Eye (tissue), 1 donor: Measurements from ENCODE around the gene PIK3CD.
"Not testable (repeated sequence)": the region's sequence is repeated elsewhere in the genome, so short reads cannot be mapped to it uniquely, and the experiment has no call there.

ENCODE experiments used
- DNase-seq: peaks from one replicate; pipeline ENCODE4 v3.0.0-alpha.2; 2015

The PIK3CD gene

DNA sequence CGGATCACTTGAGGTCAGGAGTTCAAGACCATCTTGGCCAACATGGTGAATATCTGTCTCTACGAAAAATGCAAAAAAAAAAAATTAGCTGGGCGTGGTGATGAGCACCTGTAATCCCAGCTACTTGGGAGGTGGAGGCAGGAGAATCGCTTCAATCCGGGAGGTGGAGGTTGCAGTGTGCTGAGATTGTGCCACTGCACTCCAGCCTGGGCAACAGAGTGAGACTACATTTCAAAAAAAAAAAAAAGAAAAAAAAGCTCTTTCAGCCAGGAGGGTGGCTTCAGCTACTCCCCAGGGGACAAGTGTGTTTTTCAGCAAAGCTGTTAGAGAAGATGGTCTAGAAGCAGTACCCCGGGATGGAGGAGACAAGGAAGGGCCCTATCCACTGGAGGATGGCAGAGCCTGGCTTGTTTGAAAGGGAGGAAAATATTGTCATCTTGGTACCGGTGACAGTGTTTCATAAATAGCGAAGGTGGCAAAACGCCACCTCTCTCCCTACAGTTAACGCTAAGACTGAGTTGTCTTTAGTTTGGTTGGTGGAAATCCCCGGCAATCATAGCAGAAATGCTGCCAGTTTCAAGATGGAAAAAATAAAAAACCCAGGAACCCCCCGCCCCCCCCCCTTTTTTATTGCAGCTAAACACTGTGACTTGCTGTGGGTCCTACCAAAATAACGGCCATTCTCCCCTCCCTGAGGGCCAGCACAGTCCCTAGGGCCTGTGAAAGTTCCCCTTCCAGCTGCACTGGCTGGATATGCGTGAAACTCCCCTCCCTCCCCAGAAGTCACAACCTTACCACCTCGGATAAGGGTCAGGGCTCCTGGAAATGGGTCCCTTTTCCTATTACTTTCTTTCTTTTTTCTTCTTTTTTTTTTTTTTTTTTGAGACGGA lies 3.5 kb downstream of the PIK3CD start:
- DNase-seq: no peak

DNA sequence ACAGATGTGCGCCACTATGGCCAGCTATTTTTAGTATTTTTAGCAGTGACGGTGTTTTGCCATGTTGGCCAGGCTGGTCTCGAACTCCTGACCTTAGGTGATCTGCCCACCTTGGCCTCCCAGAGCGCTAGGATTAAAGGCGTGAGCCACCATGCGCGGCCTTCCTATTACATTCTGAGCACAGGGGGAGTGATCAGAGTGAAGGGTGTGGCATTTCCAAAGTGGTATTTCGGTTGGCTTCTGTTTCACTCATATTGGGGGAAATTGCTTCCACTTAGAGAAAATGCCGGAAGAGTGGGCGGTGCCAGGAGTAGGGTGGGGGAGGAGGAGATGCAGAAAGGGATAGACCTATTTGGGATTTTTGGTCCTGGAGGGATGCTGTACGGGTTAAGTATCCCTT lies 4.3 kb downstream of the PIK3CD start:
- DNase-seq: no peak

DNA sequence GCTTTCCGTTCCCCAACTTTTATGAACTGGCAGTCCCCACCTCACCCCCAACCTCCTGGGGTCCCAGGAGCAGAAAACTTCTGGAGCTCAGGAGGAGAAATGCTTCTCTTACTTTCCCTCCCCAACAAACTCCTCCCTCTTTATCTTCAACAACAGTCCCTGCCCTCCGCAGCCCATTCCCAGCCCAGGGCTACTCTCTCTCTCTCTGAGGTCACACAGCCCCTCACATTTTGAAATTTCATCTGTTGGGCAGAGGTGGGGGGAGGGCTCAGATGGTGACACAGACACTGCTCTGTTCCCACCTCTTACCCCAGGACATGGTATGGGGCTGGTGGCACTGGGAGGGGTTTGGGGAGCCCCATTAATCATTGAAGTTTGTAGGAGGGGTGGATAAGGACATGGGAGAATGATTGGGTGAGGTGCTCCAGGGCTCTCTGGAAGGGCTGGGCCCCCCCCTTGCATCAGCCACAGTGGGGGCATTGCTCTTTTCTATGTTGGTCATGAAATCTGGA lies 6.0 kb downstream of the PIK3CD start:
- DNase-seq: no peak

DNA sequence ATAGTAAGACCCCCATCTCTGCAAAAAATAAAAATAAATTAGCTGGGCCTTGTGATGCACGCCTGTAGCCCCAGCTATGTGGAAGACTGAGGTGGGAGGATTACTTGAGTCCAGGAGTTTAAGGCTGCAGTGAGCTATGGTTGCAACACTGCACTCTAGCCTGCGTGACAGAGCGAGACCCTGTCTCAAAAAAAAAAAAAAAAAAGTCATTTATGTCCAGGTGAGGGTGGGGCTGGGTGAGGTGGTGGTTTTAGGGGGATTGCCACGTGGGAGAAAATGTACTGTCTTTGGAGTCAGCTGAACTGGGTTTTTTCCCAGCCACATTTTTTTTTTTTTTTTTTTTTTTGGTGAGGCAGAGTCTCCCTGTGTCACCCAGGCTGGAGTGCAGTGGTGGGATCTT lies 6.7 kb downstream of the PIK3CD start:
- DNase-seq: no peak

DNA sequence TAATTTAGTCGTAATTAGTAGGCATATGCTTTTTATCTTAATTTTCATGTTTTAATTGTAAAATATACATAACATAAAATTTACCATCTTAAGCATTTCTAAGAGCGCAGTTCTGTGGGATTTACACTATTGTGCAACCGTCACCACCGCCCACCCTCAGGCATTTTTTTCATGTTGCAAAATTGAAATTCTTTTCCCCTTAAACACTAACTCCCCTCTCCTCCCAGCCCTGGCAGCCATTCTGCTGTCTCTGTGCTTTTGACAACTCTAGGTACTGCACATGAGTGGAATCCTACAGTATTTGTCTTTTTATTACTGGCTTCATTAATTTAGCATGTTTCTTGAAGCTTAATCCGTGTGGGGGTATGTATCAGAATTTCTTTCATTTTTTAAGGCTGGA lies 7.8 kb downstream of the PIK3CD start:
- DNase-seq: no peak

DNA sequence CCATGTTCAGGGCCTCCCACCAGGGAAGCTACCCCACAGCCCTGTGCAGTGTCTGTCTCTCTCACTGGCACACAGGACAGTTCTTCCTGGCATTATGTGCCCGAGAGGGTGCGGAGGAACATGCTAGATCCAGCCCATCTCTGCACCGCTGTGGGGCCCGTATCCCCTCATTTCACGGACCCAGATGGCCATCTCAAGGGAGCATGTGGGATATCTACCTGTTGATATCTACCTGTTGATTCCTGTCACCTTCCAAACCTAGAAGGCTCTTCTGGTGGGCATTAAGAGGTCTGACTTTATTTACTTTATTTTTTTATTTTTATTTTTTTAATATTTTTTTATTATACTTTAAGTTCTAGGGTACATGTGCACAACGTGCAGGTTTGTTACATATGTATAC lies 11.7 kb downstream of the PIK3CD start:
- DNase-seq: no peak

DNA sequence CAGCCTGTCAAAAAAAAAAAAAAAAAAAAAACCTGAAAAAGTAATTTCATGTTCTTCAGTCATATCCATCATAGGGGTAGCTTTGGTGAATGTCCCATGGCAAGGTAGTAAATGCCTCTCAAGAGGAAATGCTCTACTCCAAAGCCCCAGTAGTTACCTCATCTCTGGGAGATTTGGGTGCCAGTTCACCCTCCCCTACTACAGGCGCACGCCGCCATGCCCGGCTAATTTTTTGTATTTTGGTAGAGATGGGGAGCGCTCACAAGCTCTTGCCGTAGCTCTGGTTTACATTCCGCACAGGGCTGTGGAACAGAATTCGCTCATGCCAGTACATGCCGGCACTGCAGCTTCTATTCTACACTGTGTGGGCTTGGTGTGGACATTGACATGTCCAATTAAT lies 13.7 kb downstream of the PIK3CD start:
- no peak for DNase-seq

DNA sequence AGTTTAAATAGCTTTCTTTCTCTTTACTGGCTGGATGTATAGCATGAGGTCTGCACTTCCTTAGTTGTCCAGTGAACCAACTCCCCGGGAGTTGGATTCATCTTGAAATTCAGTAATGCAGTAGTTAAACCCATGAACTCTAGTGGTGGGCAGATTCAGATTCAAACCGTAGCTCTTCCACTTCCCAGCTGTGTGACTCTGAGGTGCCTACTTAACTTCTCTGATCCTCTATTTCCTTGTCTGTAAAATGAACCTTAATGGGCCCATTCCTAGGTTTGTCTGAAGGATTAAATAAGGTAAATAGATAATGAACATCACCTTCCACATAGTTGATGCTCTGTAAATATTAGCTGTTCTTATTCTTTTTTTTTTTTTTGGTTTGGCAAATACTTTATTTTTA lies 16.5 kb downstream of the PIK3CD start:
- no peak for DNase-seq

DNA sequence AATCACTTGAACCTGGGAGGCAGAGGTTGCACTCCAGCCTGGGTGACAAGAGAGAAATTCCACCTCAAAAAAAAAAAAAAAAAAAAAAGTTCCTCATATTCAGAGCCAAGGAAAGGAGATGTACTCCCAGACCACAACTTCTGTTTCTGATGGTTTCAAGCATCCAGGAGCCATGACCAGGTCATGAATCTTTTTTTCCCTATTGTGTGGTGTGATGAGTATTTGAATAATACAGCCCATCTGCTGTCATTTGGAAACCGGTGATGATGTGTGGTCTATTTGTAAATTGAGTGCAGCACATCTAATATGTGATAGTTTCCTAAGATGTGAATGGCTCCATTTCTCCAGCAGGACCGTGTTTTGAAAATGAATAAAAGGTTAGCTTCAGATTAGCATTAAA lies 18.6 kb downstream of the PIK3CD start:
- DNase-seq: no peak

DNA sequence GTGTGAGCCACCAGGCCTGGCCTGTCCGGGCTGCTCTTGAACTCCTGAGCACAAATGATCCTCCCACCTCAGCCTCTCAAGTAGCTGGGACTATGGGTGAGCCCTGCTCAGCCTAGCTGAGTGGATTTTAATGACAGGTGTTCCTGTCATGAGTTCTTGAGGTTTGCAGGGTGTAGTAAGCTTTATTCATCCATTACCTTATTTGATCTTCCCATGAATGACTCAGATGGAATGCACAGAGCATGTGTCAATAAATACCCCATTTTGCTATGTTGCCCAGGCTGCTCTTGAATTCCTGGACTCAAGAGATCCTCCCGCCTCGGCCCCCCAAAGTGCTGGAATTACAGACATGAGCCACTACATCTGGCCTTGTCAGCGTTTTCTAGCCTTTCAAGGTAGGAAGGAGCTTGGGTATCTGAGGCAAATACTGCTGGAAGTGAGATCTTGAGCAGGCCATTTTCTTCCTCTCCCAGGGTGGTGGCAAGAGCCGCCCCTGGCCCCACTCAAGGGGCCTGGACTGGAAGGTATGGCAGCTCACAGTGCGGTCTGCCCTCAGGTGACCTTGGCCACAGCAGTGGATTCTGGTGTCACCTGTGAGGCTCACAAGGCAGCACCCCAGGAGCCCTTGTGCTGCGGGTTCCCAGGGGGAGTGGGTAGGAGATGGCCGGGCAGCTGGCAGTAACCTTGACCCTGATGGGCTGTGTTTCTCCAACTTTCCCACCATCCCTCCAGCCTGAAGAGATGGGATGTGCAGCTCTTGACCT lies 20.0 kb downstream of the PIK3CD start:
- DNase-seq: no peak

DNA sequence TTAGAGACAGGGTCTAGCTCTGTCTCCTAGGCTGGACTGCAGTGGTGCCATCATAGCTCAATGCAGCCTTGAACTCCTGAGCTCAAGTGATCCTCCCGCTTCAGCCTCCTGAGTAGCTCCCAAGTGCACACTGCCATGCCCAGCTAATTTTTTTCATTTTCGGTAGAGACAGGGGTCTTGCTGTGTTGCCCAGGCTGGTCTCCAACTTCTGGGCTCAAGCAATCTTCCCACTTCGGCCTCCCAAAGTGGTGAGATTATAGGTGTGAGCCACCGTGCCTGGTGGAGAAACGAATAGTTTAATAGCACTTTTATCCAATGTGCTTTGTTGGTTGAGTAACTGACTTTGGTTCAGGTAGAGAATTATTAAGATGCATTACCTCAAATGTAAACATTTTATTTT lies 20.9 kb downstream of the PIK3CD start:
- no peak for DNase-seq

DNA sequence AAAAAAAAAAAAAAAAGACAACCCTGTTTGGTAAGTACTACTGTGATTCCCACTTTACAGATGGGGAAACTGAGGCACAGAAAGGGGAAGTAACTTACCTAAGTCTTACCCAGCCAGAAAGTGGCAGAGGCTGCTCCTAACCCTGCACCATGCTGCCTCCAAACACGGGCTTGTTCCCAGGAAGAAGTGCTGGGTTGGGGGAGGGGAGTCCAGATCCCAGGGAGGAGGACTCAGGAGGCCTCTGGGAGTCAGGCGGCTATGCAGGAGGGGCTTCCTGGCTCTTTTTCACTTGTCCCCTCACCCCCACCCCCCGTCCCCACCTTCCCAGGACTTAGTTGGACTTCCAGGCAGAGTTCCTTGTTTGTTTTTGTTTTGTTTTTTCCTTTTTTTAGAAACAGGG lies 23.9 kb downstream of the PIK3CD start:
- no peak for DNase-seq

DNA sequence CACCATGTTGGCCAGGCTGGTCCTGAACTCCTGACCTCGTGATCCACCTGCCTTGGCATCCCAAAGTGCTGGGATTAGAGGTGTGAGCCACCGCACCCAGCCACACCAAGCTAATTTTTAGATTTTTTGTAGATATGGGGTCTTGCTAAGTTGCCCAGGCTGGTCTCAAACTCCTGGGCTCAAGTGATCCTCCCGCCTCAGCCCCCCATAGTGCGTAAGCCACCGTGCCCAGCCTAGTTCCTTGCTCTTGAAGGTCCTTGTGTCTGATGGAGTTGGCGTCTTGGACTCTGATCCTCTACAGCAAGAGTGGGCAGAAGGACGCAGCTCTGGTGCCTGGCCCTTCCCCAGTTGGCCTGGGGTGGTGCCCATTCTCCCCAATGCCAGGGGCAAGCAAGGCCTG lies 24.6 kb downstream of the PIK3CD start:
- not testable (repeated sequence) for DNase-seq

DNA sequence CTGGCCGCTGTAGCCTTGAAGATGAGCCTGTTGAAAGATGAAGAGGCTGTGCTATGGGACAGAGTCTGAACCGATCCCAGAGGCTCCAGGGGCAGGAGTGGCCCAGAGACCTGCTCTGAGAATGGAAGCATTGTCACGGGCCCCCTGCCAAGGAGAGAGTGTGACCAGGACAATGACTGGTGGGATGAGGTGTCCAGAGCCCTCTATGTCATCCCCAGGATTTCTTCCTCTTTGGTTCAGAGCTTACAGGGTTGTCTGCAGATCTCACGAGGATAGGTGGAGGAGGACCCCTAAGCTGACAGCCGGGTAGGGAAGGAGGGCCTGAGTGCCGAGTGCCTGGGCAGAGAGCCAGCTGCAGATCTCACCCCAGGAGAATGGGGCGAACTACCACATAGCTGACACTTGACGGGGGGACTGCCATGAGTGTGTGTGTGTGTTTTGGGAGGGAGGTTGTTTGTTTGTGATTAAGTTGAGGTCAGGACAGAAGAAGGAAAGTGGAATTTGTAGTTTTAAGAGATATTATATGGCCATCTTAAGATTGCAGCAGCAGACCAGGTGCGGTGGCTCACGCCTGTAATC lies 25.4 kb downstream of the PIK3CD start:
- no peak for DNase-seq

DNA sequence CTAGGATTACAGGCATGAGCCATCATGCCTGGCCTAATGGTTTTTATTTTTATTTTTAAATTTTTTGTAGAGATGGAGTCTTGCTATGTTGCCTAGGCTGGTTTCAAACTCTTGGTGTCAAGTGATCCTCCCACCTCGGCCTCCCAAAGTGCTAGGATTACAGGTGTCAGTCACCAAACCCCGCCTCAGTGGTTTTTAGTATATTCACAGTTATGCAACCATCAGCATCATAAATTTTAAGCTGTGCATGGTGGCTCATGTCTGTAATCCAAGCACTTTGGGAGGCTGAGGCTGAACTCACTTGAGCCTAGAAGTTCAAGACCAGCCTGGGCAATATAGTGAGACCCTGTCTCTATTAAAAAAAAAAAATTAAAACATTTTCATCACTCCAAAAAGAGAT lies 28.6 kb downstream of the PIK3CD start:
- DNase-seq: no peak

DNA sequence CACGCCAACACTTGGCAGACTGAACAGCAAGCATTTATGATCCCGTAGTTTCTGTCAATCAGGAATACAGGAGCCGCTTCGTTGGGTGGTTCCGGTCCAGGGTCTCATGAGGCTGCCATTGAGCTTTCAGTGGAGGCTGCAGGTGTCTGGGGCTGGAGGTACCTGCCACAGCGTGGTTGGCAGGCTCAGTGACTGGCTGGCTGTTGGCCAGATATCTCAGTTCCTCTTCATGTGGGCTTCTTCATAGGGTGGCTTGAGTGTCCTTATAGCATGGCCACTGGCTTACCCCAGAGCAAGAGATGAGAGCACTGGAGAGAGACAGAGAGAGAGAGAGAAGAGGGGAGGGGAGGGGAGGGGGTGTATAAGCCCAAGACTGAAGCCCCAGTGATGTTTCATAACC lies 29.3 kb downstream of the PIK3CD start:
- no peak for DNase-seq

DNA sequence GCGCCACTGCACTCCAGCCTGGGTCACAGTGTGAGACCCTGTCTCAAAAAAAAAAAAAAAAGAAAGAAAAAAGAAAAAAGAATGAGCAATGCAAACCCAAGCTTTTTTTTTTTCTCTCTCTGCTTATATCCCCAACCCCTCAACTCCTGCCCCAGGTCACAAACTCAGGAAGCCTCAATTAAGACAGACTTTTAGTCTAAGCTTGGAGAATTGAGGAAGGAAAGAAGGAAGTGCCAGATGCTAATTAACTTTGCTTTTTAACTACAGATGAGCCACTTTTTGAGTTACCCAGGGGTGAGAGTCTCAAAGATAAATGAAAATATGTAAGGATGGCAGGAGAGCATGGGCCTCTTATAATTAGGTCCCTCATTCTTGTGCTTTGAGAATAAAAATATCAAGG lies 33.3 kb downstream of the PIK3CD start:
- no peak for DNase-seq

DNA sequence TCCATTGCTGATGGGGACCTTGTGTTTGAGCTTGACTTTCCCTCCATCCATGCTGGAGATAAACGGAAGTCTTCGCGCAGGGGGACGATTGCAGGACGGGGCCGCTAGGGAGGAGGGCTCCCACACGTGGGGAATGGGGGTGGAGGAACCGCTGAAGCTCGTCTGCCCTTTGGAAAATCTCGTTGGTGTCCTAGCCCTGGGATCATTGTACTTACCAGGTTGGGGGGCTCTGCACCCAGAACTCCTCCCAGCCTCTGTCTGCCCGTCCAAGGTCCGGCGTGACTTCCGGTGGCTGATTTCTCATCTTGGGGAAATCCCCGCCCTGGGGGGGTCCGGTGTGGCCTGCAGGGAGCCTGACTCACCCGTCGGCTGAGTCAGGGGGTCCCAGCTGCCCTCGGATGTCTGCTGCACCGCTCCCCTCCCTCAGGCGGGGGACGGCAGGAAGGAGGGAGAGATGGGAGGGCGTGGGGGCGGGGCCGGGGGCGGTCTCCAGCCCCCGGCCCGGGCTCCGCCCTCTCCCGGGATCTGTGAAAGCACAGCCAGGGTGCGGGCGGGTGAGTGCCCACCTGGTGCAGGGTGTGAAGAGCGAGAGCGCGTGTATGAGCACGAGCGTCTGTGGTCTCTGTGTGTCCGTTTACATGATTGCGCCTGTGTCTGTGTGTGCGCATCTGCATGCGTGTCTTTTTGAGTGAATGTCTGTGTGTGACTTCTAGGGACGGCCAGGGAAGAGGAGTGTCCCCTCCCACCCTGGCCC lies 35.8 kb downstream of the PIK3CD start:
- DNase-seq: peak; percentile 80

DNA sequence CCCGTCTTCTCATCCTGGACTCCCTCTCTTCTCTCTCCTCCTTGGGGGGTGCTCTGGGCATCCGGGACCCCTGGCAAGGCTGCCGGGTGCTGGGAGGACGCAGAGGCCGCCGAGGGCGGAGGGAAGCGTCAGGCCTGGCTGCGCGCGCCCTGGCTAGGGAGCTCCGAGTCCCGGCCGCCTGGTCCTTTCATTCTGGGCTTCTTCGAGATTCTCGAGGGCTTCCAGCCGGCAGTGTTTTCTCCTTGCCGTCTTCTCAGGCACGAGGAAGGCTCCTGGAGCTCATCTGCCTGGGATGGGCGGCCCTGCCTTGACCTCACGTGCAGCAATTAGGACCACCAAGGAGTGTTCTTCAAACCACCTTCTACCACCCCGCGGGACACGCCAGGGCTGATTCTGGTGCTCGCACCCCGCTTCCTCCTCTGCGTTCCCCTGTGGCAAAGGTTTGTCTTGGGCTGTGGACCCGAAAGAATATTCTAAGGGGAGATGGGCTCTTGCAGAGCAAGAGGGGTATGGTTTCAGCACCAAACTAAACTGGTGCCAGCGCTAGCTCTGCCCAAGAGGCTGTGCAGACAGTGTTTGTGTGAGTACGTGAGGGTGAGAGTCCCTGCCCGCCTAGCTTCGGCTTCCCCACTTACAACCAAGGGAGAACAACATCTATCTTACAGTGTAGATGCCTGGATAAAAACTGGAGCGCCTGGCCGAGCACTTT lies 36.5 kb downstream of the PIK3CD start:
- peak; percentile 47 for DNase-seq

DNA sequence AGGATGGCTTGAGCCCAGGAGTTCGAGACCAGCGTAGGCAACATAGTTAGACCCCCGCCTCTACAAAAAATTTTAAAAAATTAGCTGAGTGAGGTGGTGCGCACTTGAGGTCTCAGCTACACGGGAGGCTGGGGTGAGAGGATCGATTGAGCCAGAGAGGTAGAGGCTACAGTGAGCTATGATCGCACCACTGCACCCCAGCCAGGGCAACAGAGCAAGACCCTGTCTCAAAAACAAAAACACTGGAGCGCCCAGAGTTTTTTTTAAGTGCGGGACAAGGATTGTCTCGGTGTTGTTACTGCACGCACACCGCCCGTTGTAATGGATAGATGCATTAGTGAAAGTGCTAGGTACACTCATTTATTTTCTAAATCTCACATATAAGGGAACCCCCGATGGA lies 37.1 kb downstream of the PIK3CD start:
- DNase-seq: no peak

DNA sequence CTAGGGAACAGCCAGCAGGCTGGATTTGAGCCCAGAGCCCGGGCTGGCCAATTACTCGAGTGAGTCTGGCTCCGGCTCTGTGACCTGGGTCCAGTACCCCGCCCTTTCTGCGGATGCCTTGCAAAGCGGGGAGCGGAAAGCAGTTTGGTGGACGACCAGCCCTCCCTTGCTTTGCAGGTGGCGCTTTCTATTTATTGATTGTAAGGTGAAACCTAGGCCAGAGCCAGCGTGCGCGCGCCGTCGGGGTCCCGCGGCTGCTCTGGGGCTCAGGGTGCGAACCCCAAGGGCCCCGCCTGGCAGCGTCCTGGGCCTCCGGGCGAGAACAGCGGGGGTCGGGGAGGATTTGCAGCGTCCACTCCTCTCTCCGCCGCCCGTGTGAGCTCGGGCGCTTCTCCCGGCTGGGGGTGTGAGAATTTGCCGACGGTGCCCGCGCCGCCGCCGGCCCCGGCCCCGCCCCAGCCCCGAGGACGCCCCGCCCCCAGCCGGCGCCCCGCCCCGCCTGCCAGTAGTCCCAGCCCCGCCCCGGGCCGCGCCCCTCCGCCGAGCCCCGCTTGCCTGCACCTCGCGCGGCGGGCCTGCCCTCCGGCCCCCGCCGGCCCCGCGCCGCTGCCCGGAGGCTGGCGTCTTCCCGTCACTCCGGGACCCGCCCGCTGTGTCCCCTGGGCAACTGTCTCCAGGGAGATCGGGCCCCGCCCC lies 37.6 kb downstream of the PIK3CD start:
- peak; percentile 85 for DNase-seq

DNA sequence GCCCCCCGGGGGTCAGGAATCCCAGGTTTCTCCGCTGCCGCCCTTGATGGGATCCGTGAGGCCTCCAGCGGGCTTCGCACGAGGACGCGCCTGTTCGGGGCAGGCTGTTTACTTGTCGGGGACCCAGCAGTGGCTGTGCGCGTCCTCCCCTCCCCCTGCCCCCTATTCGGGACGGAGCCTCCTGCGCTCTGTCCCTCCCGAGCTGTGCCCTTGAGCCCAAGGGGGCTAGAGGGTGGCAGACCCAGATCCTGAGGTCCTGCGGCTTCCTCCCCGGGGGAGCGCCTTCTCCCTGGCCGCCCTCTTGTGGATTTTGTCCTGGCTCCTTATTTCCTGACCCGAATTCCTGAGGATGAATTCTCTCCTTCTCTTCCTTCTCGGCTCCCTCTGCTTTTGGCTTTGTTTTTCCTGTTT lies 38.4 kb downstream of the PIK3CD start:
- peak; percentile 73 for DNase-seq
